NOMO-1 treated with DMSO at 0.1 percent for 48 hours (cell line): ENCODE results near the gene KDM4B.

ENCODE experiments used
- DNase-seq: peaks from one replicate; lab custom pipeline; 2025; ENCODE audit not compliant: unreplicated experiment; lab: John Stamatoyannopoulos, UW

KDM4B gene

GRCh38 chr19:5132698-5133651, 164.1 kb downstream of the KDM4B start:
- no peak for DNase-seq

GRCh38 chr19:5133986-5134595, 165.2 kb downstream of the KDM4B start:
- no peak for DNase-seq

- DNase-seq = no peak
Observed at GRCh38 chr19:5134691-5135090, 165.8 kb downstream of the KDM4B start.

- DNase-seq = no peak
Observed at GRCh38 chr19:5136073-5136855, 167.4 kb downstream of the KDM4B start.

GRCh38 chr19:5137114-5137513, 168.2 kb downstream of the KDM4B start:
- no peak for DNase-seq

GRCh38 chr19:5137571-5138124, 168.7 kb downstream of the KDM4B start:
- DNase-seq = no peak

- peak; percentile 82 for DNase-seq
Observed at GRCh38 chr19:5138606-5139582, 170.0 kb downstream of the KDM4B start.

GRCh38 chr19:5139583-5140325, 170.8 kb downstream of the KDM4B start:
- no peak for DNase-seq

GRCh38 chr19:5141129-5141849, 172.4 kb downstream of the KDM4B start:
- no peak for DNase-seq

GRCh38 chr19:5141850-5142724, 173.2 kb downstream of the KDM4B start:
- no peak for DNase-seq

GRCh38 chr19:5142725-5143097, 173.8 kb downstream of the KDM4B start:
- no peak for DNase-seq

GRCh38 chr19:5143471-5144411, 174.8 kb downstream of the KDM4B start:
- no peak for DNase-seq

GRCh38 chr19:5144545-5145179, 175.7 kb downstream of the KDM4B start:
- no peak for DNase-seq

- no peak for DNase-seq
Observed at GRCh38 chr19:5145521-5146511, 176.9 kb downstream of the KDM4B start.
